SK-N-SH (cell line): ENCODE results near the gene SP1.

Experiments used
- GABPA ChIP-seq: IDR thresholded peaks from 2 replicates; pipeline ENCODE4 v1.4.0; 2012; ENCODE audit warnings: low read depth, mild to moderate bottlenecking
- MXI1 ChIP-seq: IDR thresholded peaks from 2 replicates; pipeline ENCODE4 v1.6.1; 2012; ENCODE audit warnings: mild to moderate bottlenecking, low read depth, low read length, improper control_type of control experiment
- POLR2AphosphoS5 ChIP-seq: IDR thresholded peaks from 2 replicates; pipeline ENCODE4 v1.6.1; 2012; ENCODE audit warnings: low read depth, low read length
- RFX5 ChIP-seq: IDR thresholded peaks from 2 replicates; pipeline ENCODE4 v1.6.1; 2012; ENCODE audit warnings: mild to moderate bottlenecking, improper control_type of control experiment, low read length
- TEAD4 ChIP-seq: IDR thresholded peaks from 2 replicates; pipeline ENCODE4 v1.4.0; 2012; ENCODE audit warnings: mild to moderate bottlenecking, borderline replicate concordance; ENCODE audit not compliant: insufficient read depth
- TF ChIP-seq, protein P1 (sequence below): fragments of 200-600 bp; sonication (generic); IDR thresholded peaks from 2 replicates; pipeline ENCODE4 v1.6.1; 2017; ENCODE audit warnings: antibody characterized with exemption, mild to moderate bottlenecking, moderate library complexity
- TF ChIP-seq, protein P2 (sequence below): IDR thresholded peaks from 2 replicates; pipeline ENCODE4 v1.4.0; 2012; ENCODE audit warnings: low read depth, borderline replicate concordance
- TF ChIP-seq, protein P3 (sequence below): IDR thresholded peaks from 2 replicates; pipeline ENCODE4 v1.4.0; 2012; ENCODE audit warnings: low read depth

DNA sequence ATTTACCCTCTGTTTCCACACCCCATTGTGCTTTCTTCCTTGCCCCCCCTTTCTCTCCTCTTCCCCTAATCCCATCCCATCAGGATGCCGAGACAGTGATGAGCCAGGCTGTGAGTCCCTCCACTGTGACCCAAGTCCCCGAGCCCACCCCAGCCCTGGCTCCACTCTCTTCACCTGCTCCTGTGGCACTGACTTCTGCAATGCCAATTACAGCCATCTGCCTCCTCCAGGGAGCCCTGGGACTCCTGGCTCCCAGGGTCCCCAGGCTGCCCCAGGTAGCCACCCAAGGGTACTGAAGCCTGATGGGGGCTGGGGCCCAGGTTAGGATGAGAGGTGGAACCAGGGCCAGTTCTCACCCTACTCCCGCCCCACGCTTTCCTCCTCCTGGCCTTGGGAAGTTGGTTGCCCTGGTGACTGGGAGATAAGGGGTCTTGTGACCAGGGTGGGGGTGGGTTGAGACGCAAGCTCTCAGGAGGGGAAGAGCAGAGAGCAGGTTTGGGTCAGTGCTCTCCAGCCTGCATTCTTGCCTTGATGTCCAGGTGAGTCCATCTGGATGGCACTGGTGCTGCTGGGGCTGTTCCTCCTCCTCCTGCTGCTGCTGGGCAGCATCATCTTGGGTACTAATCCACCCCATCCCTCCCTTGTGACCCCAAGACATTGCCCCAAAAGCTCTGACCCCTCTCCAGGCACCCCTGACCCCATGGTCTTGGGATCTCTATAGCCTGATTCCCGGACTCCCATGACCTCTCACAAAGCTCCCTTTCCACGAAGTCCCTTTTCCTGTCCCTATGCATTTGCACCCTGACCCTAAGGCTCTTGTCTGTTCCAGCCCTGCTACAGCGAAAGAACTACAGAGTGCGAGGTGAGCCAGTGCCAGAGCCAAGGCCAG is 44.9 kb downstream of the SP1 start:
- TF ChIP-seq, protein P1, sequence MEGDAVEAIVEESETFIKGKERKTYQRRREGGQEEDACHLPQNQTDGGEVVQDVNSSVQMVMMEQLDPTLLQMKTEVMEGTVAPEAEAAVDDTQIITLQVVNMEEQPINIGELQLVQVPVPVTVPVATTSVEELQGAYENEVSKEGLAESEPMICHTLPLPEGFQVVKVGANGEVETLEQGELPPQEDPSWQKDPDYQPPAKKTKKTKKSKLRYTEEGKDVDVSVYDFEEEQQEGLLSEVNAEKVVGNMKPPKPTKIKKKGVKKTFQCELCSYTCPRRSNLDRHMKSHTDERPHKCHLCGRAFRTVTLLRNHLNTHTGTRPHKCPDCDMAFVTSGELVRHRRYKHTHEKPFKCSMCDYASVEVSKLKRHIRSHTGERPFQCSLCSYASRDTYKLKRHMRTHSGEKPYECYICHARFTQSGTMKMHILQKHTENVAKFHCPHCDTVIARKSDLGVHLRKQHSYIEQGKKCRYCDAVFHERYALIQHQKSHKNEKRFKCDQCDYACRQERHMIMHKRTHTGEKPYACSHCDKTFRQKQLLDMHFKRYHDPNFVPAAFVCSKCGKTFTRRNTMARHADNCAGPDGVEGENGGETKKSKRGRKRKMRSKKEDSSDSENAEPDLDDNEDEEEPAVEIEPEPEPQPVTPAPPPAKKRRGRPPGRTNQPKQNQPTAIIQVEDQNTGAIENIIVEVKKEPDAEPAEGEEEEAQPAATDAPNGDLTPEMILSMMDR = no peak
- TF ChIP-seq POLR2AphosphoS5 (no peak), MXI1 (no peak), TEAD4 (no peak), GABPA (no peak), RFX5 (no peak)
- TF ChIP-seq, protein P2, sequence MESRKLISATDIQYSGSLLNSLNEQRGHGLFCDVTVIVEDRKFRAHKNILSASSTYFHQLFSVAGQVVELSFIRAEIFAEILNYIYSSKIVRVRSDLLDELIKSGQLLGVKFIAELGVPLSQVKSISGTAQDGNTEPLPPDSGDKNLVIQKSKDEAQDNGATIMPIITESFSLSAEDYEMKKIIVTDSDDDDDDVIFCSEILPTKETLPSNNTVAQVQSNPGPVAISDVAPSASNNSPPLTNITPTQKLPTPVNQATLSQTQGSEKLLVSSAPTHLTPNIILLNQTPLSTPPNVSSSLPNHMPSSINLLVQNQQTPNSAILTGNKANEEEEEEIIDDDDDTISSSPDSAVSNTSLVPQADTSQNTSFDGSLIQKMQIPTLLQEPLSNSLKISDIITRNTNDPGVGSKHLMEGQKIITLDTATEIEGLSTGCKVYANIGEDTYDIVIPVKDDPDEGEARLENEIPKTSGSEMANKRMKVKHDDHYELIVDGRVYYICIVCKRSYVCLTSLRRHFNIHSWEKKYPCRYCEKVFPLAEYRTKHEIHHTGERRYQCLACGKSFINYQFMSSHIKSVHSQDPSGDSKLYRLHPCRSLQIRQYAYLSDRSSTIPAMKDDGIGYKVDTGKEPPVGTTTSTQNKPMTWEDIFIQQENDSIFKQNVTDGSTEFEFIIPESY = no peak
- TF ChIP-seq, protein P3, sequence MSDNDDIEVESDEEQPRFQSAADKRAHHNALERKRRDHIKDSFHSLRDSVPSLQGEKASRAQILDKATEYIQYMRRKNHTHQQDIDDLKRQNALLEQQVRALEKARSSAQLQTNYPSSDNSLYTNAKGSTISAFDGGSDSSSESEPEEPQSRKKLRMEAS = no peak
